Right cardiac atrium (tissue), 5 donors: ENCODE measurements around the gene DENND4B. TPM values are rescaled to one million over a fixed set of nuclear protein-coding genes. Genes with fewer than 3 reads are reported as not detected.
"Not testable (repeated sequence)": the region's sequence is repeated elsewhere in the genome, so short reads cannot be mapped to it uniquely, and the experiment has no call there.

Source experiments
- ATAC-seq, 2 donors: fragments of 200-7000 bp; cut with Tn5 transposase; one replicate each; pipeline versions ENCODE4 v1.8.0 to v1.9.1; 2020; ENCODE audit warnings: moderate library complexity in 2 of 2, mild to moderate bottlenecking in 1 of 2
- DNase-seq, 3 donors: peaks; one replicate each; pipeline ENCODE4 v3.0.0-alpha.2; 2020
- H3K27ac ChIP-seq: one replicate; pipeline ENCODE4 v1.5.1; 2013; ENCODE audit warnings: mild to moderate bottlenecking, low read length, control low read depth, moderate library complexity
- H3K27me3 ChIP-seq: one replicate; pipeline ENCODE4 v1.6.1; 2013; ENCODE audit not compliant: control insufficient read depth, insufficient read depth
- H3K4me1 ChIP-seq: one replicate; pipeline ENCODE4 v1.6.1; 2013; ENCODE audit warnings: low read length; ENCODE audit not compliant: control insufficient read depth, insufficient read depth
- H3K4me3 ChIP-seq: one replicate; pipeline ENCODE4 v1.5.1; 2013; ENCODE audit warnings: low read length, control low read depth
- H3K9me3 ChIP-seq: one replicate; pipeline ENCODE4 v1.6.1; 2013; ENCODE audit warnings: low read length; ENCODE audit not compliant: control insufficient read depth
- WGBS: extraction: QIAGEN DNeasy Blood & Tissue Kit; methylation state at CpG from one replicate; pipeline ENCODE4 v1.1.7; 2013; 5-methylcytosine and 5-hydroxymethylcytosine counted together
- intact Hi-C, 4 donors: fragments of 100-400 bp; cut with DNase I; formaldehyde crosslinking; loops; one replicate each; pipeline versions ENCODE4 v1.11.0 to v1.14.0; 2022 to 2023
- polyA plus RNA-seq: library from polyadenylated mRNA; stranded (reverse); fragments of 200-250 nt; gene quantifications from one replicate; pipeline ENCODE4 v1.2.3, GENCODE V29; 2013
- total RNA-seq, 4 donors: library from RNA; stranded (reverse); fragmentation: NEBNext Ultra II Directional; extraction: Animal tissue kit (Norgen Biotek cat#: 25700); gene quantifications; one replicate each; pipeline ENCODE4 v1.2.1, GENCODE V29; 2021
- donor health status: healthy with polysubstance abuse.
- donor health status: DM: no; HTN: yes; CAD: no.
- donor health status: DM: no; HTN: no; CAD: no.
- donor health status: DM: no; HTN: yes; CAD: no; lungs with severe emphysema.
- donor health status: DM: yes; HTN: yes; CAD: no.

The DENND4B gene
- total and polyA plus RNA-seq, 5 donors: 32.0 to 48.7 (median 41.5) TPM

GRCh38 chr1:153905908-153906307, 40.6 kb downstream of the DENND4B start:
- intact Hi-C loops, H3K27me3 ChIP-seq, ATAC-seq, H3K27ac ChIP-seq, H3K9me3 ChIP-seq, H3K4me1 ChIP-seq, H3K4me3 ChIP-seq, DNase-seq: not testable (repeated sequence)
- WGBS: 97% methylated on average over 8 of the region's 8 CpGs

- Histone ChIP-seq H3K9me3 (no peaks in the 10 kb centered on the region), H3K4me3 (no peak overlapping the region), H3K4me1 (peaks cover 2% of the 10 kb centered on the region), H3K27ac (peak overlapping the region; percentile 68), H3K27me3 (no peaks in the 10 kb centered on the region)
- DNase-seq: peak in 1 of 3 donors; percentile 36
- ATAC-seq: peak in 1 of 2 donors; percentile 60
- intact Hi-C loops: no loop called here
- 80% methylated on average over 14 of the region's 14 CpGs for WGBS
These were observed 42.6 kb downstream of the DENND4B start for GRCh38 chr1:153903841-153904455.

GRCh38 chr1:153899509-153899908, 47.0 kb downstream of the DENND4B start:
- Histone ChIP-seq H3K27me3 (no peaks in the 10 kb centered on the region), H3K27ac (no peak overlapping the region), H3K4me3 (no peak overlapping the region), H3K4me1 (no peaks in the 10 kb centered on the region), H3K9me3 (no peaks in the 10 kb centered on the region)
- no peak for ATAC-seq
- WGBS: 87% methylated on average over 6 of the region's 6 CpGs
- DNase-seq: no peak
- intact Hi-C loops: no loop called here

- H3K9me3 ChIP-seq, H3K4me3 ChIP-seq, DNase-seq, H3K4me1 ChIP-seq, H3K27me3 ChIP-seq, intact Hi-C loops, H3K27ac ChIP-seq: not testable (repeated sequence)
- WGBS: 73% methylated on average over 1 of the region's 1 CpG
- peak in 1 of 2 donors; percentile 46 for ATAC-seq
These were observed 50.7 kb downstream of the DENND4B start for GRCh38 chr1:153895866-153896265.

GRCh38 chr1:153891042-153891441, 55.5 kb downstream of the DENND4B start:
- H3K27ac ChIP-seq, ATAC-seq, H3K4me3 ChIP-seq, H3K4me1 ChIP-seq, DNase-seq, intact Hi-C loops, H3K9me3 ChIP-seq, H3K27me3 ChIP-seq: not testable (repeated sequence)
- 95% methylated on average over 7 of the region's 7 CpGs for WGBS

GRCh38 chr1:153888533-153888932, 58.0 kb downstream of the DENND4B start:
- DNase-seq: no peak
- Histone ChIP-seq H3K9me3 (no peaks in the 10 kb centered on the region), H3K4me3 (no peak overlapping the region), H3K27me3 (no peaks in the 10 kb centered on the region), H3K27ac (no peak overlapping the region), H3K4me1 (no peaks in the 10 kb centered on the region)
- intact Hi-C loops: no loop called here
- peak; percentile 40 to 64 for ATAC-seq
- 6% methylated on average over 3 of the region's 3 CpGs for WGBS

GRCh38 chr1:153886127-153886526, 60.4 kb downstream of the DENND4B start:
- Histone ChIP-seq H3K4me3 (no peak overlapping the region), H3K27me3 (no peaks in the 10 kb centered on the region), H3K4me1 (peaks cover 3% of the 10 kb centered on the region), H3K27ac (no peak overlapping the region), H3K9me3 (no peaks in the 10 kb centered on the region)
- ATAC-seq (no peak), DNase-seq (no peak)
- 76% methylated on average over 3 of the region's 3 CpGs for WGBS
- intact Hi-C loops: no loop called here

GRCh38 chr1:153883223-153883622, 63.3 kb downstream of the DENND4B start:
- intact Hi-C loops: no loop called here
- Histone ChIP-seq H3K27me3 (no peaks in the 10 kb centered on the region), H3K4me1 (peaks cover 3% of the 10 kb centered on the region), H3K4me3 (no peak overlapping the region), H3K27ac (no peak overlapping the region), H3K9me3 (no peaks in the 10 kb centered on the region)
- ATAC-seq (no peak), DNase-seq (no peak)
- WGBS: 78% methylated on average over 4 of the region's 4 CpGs

- no peak for DNase-seq
- WGBS: 63% methylated on average over 3 of the region's 3 CpGs
- no peak for ATAC-seq
- Histone ChIP-seq H3K4me1 (peaks cover 3% of the 10 kb centered on the region), H3K27me3 (no peaks in the 10 kb centered on the region), H3K9me3 (no peaks in the 10 kb centered on the region), H3K27ac (no peak overlapping the region), H3K4me3 (no peak overlapping the region)
- intact Hi-C loops: no loop called here
These were observed 64.1 kb downstream of the DENND4B start for GRCh38 chr1:153882296-153882912.

- DNase-seq (no peak), ATAC-seq (peak in 1 of 2 donors; percentile 37)
- H3K4me3 ChIP-seq: no peak overlapping the region
- H3K9me3 ChIP-seq: no peaks in the 10 kb centered on the region
- H3K27me3 ChIP-seq: no peaks in the 10 kb centered on the region
- H3K4me1 ChIP-seq: peaks cover 3% of the 10 kb centered on the region
- intact Hi-C loops: no loop called here
- 14% methylated on average over 9 of the region's 9 CpGs for WGBS
- H3K27ac ChIP-seq: no peak overlapping the region
These were observed 64.8 kb downstream of the DENND4B start for GRCh38 chr1:153881751-153882150.

- no peaks in the 10 kb centered on the region for H3K9me3 ChIP-seq
- no peaks in the 10 kb centered on the region for H3K27me3 ChIP-seq
- H3K4me3 ChIP-seq: no peak overlapping the region
- peaks cover 3% of the 10 kb centered on the region for H3K4me1 ChIP-seq
- intact Hi-C loops: no loop called here
- ATAC-seq (peak; percentile 96), DNase-seq (peak; percentile 86 to 94 (median 91))
- 6% methylated on average over 5 of the region's 5 CpGs for WGBS
- H3K27ac ChIP-seq: no peak overlapping the region
These were observed 65.6 kb downstream of the DENND4B start for GRCh38 chr1:153880962-153881361.
